T-helper 2 cell treated with Interferon-gamma antibody and Interleukin-4, amounts not matched to agents 5 μg/mL and 100 μg/mL, for 36 hours (primary cell): ENCODE measurements around the gene ZBTB7C.

Source experiments
- DNase-seq: peaks from one replicate; pipeline ENCODE4 v3.0.0; 2021; ENCODE audit warnings: low spot score
- H3K27ac Mint-ChIP-seq: one replicate; pipeline ENCODE4 v1.8.0; 2021; ENCODE audit warnings: mild to moderate bottlenecking, mixed read lengths
- H3K27me3 Mint-ChIP-seq: one replicate; pipeline ENCODE4 v1.8.0; 2021; ENCODE audit warnings: low read depth, mixed read lengths
- H3K36me3 Mint-ChIP-seq: one replicate; pipeline ENCODE4 v1.8.0; 2021; ENCODE audit warnings: low read depth, mixed read lengths
- H3K4me1 Mint-ChIP-seq: one replicate; pipeline ENCODE4 v1.8.0; 2021; ENCODE audit warnings: low read depth, mixed read lengths
- H3K4me3 Mint-ChIP-seq: one replicate; pipeline ENCODE4 v1.8.0; 2022; ENCODE audit warnings: mild to moderate bottlenecking, moderate library complexity, mixed read lengths
- H3K9me3 Mint-ChIP-seq: one replicate; pipeline ENCODE4 v1.8.0; 2021; ENCODE audit warnings: mixed read lengths

ZBTB7C gene

GRCh38 chr18:48325115-48325665, 84.0 kb downstream of the ZBTB7C start:
- Mint-ChIP-seq H3K27ac (no peak overlapping the region), H3K4me1 (no peaks in the 10 kb centered on the region), H3K4me3 (no peak overlapping the region), H3K27me3 (peaks cover 5% of the 10 kb centered on the region), H3K36me3 (no peaks in the 10 kb centered on the region), H3K9me3 (no peaks in the 10 kb centered on the region)
- DNase-seq = no peak

DNA sequence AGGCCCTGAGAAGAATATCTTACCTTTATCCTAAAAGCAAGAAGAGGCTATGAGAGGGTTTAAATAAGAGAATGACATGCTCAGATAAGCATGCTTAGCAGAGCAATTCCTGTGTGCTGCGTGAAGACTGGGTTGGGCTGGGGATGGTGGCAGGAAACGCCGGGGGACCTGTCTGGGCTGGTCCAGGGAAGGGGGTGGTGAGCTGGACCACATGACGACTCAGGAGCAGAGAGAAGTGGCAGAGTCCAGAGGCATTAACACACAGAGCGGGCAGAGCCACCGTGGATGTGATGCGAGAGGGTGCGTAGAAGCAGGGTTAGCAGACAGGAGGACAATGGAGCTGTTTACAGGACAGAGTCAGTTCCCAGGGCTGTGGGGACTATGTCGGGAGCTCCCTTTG, 84.5 kb downstream of the ZBTB7C start:
- peaks cover 5% of the 10 kb centered on the region for H3K27me3 Mint-ChIP-seq
- DNase-seq = no peak
- H3K9me3 Mint-ChIP-seq = no peaks in the 10 kb centered on the region
- no peaks in the 10 kb centered on the region for H3K36me3 Mint-ChIP-seq
- no peak overlapping the region for H3K27ac Mint-ChIP-seq
- H3K4me3 Mint-ChIP-seq = no peak overlapping the region
- H3K4me1 Mint-ChIP-seq = no peaks in the 10 kb centered on the region

- H3K9me3 Mint-ChIP-seq = no peaks in the 10 kb centered on the region
- no peak overlapping the region for H3K27ac Mint-ChIP-seq
- H3K4me3 Mint-ChIP-seq = no peak overlapping the region
- no peak for DNase-seq
- peaks cover 5% of the 10 kb centered on the region for H3K27me3 Mint-ChIP-seq
- H3K4me1 Mint-ChIP-seq = no peaks in the 10 kb centered on the region
- H3K36me3 Mint-ChIP-seq = no peaks in the 10 kb centered on the region
Measured at GRCh38 chr18:48323151-48323550, 86.0 kb downstream of the ZBTB7C start.

DNA sequence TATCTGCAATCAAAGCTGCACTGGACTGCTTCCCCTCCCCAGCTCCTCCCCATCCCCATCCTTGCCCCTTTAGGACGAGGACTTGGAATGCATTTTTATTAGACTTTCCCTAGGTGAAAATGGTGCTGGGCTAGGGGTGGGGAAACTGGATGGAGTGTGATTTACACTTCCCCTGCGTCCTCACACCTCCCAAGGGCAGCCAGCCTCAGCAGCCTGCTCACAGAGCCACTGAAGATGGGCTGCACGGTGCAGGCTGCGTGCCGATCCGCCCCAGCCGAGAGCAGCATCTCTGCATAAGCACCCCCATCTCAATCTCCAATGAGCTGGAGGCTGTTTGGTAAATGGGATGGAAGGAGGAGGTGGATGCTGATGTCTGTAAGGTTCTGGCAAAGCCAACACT, 87.6 kb downstream of the ZBTB7C start:
- Mint-ChIP-seq H3K4me3 (no peak overlapping the region), H3K36me3 (no peaks in the 10 kb centered on the region), H3K27ac (no peak overlapping the region), H3K9me3 (no peaks in the 10 kb centered on the region), H3K27me3 (peaks cover 5% of the 10 kb centered on the region), H3K4me1 (no peaks in the 10 kb centered on the region)
- no peak for DNase-seq

DNA sequence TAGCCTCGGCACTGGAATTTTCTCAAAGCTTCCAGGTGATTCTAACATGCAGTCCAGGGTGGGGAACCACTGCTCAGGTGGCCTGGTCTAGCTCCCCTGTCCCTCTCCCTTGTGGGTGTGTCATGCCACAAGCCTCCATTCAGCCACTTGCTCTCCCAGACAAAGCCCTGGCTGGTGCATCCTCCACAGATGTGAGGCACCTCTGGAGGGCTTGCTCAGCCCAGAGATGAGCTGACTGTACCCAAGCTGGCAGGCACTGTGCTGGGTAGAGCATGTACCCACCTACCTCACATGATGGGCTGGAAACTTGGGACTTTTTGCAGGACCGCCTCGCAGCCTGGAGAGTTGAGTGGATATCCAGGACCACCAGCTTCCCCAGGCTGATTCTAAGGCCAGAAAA, 88.1 kb downstream of the ZBTB7C start:
- H3K27me3 Mint-ChIP-seq = peaks cover 5% of the 10 kb centered on the region
- H3K4me1 Mint-ChIP-seq = no peaks in the 10 kb centered on the region
- DNase-seq = no peak
- H3K27ac Mint-ChIP-seq = no peak overlapping the region
- H3K4me3 Mint-ChIP-seq = no peak overlapping the region
- no peaks in the 10 kb centered on the region for H3K9me3 Mint-ChIP-seq
- no peaks in the 10 kb centered on the region for H3K36me3 Mint-ChIP-seq

- Mint-ChIP-seq H3K4me3 (no peak overlapping the region), H3K4me1 (no peaks in the 10 kb centered on the region), H3K9me3 (no peaks in the 10 kb centered on the region), H3K27ac (no peak overlapping the region), H3K36me3 (no peaks in the 10 kb centered on the region), H3K27me3 (peaks cover 5% of the 10 kb centered on the region)
- DNase-seq = no peak
Measured at GRCh38 chr18:48320639-48320945, 88.6 kb downstream of the ZBTB7C start.

DNA sequence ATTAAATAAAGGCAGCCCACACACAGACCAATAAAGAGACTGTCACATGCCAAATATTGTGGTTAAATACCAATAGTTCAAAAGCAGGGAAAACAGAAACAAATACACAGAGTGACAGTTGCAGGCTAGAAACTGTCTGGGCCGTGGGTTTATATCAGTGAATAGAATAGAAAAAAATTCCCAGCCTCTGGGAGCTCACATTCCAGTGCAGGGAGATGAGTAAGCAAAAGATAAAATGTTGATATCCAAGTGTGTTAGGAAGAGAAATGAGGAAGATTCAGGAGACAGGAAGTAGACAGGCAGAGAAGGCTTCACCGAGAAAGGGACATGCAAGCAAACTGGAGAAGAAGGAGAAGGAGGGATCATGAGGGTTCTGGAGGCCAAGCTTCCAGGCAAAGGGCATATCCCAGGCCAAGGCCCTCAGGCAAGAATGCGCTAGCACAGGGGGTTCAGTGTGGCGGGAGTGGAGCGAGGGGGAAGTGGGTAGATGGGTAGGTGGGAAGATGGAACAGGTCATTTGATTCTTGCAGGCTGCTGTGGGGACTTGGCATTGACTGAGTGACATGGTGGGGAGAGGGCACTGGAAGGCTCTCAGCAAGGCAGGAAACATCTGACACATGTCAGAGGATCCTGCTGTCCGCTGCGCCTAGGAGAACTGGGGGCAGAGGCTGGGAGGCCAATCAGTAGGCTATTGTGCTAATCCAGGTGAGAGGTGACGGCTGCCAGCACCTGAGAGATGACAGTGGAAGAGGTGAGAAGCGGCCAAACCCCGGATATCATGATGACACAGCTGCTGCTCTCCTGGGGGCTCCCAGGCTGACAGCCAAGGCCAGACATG, 89.2 kb downstream of the ZBTB7C start:
- Mint-ChIP-seq H3K4me1 (no peaks in the 10 kb centered on the region), H3K36me3 (no peaks in the 10 kb centered on the region), H3K9me3 (no peaks in the 10 kb centered on the region), H3K27me3 (peaks cover 5% of the 10 kb centered on the region), H3K4me3 (no peak overlapping the region), H3K27ac (no peak overlapping the region)
- no peak for DNase-seq

DNA sequence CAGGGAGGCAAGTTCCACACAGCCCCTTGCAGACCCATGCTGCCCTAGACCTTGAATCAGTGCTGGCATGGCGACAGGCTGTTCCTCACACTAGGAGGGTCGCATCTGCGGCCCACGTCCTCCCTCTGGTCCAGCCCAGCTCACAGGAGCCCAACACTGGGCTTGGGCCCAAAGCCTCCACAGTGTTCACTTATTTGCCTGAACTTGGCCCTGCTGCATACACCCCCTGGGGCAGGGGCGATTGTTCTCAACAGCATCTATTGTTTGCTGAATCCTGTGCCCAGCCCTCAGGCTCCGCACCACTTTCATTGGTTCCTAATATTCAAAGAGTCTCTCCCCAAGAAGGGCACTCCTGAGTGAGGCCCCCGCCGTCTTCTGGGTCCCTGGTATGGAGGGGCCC, 90.7 kb downstream of the ZBTB7C start:
- no peak for DNase-seq
- Mint-ChIP-seq H3K36me3 (no peaks in the 10 kb centered on the region), H3K9me3 (no peaks in the 10 kb centered on the region), H3K4me3 (no peak overlapping the region), H3K27ac (no peak overlapping the region), H3K27me3 (peaks cover 9% of the 10 kb centered on the region), H3K4me1 (no peaks in the 10 kb centered on the region)

GRCh38 chr18:48317781-48318381, 91.3 kb downstream of the ZBTB7C start:
- Mint-ChIP-seq H3K27me3 (peaks cover 9% of the 10 kb centered on the region), H3K36me3 (no peaks in the 10 kb centered on the region), H3K4me1 (no peaks in the 10 kb centered on the region), H3K27ac (no peak overlapping the region), H3K9me3 (no peaks in the 10 kb centered on the region), H3K4me3 (no peak overlapping the region)
- no peak for DNase-seq

DNA sequence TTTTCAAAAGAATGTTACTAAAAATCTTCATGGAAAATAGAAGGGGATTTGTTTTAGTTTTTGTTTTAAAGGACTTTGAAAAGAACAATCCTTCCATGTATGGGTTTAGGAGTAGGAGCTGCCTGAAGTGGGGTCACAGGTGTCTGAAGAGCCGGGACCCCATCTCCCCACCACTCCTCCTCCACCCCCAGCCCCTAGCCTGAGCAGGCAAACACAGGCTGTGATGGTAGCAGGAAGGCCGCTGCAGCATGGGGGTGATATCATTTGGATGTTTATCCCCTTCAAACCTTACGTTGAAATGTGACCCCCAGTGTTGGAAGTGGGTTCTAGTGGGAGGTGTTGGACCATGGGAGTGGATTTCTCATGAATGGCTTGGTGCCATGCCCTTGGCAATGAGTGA, 93.0 kb downstream of the ZBTB7C start:
- H3K36me3 Mint-ChIP-seq = no peaks in the 10 kb centered on the region
- no peak overlapping the region for H3K27ac Mint-ChIP-seq
- H3K4me3 Mint-ChIP-seq = no peak overlapping the region
- H3K4me1 Mint-ChIP-seq = no peaks in the 10 kb centered on the region
- DNase-seq = no peak
- H3K9me3 Mint-ChIP-seq = no peaks in the 10 kb centered on the region
- H3K27me3 Mint-ChIP-seq = peaks cover 3% of the 10 kb centered on the region

DNA sequence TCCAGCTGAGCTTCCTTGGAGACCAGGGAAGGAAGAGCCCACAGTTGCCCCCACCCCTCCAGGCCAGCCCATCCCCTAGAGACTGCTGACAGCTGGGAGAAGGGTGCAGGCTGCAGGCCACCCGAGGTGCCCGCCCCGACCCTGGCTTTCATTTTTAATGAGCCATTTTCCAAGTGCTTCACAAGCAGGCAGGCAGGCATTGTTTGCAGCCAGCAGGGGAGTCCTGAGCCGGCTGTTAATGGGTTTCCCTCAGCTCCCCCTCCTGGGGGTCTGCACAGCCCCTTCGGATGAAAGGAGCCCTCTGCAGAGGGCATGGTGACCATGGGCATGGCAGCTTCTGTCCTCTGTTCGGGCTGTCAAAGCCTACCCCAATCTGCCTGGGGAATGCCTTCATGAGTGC, 94.5 kb downstream of the ZBTB7C start:
- Mint-ChIP-seq H3K4me1 (no peaks in the 10 kb centered on the region), H3K9me3 (no peaks in the 10 kb centered on the region), H3K36me3 (no peaks in the 10 kb centered on the region), H3K27ac (no peak overlapping the region), H3K27me3 (peaks cover 3% of the 10 kb centered on the region), H3K4me3 (no peak overlapping the region)
- no peak for DNase-seq

GRCh38 chr18:48313792-48314191, 95.4 kb downstream of the ZBTB7C start:
- Mint-ChIP-seq H3K27me3 (peaks cover 3% of the 10 kb centered on the region), H3K4me3 (no peak overlapping the region), H3K9me3 (no peaks in the 10 kb centered on the region), H3K27ac (no peak overlapping the region), H3K36me3 (no peaks in the 10 kb centered on the region), H3K4me1 (no peaks in the 10 kb centered on the region)
- DNase-seq = no peak

GRCh38 chr18:48312066-48312465, 97.1 kb downstream of the ZBTB7C start:
- no peaks in the 10 kb centered on the region for H3K9me3 Mint-ChIP-seq
- peaks cover 3% of the 10 kb centered on the region for H3K27me3 Mint-ChIP-seq
- no peak for DNase-seq
- H3K36me3 Mint-ChIP-seq = no peaks in the 10 kb centered on the region
- no peaks in the 10 kb centered on the region for H3K4me1 Mint-ChIP-seq
- H3K4me3 Mint-ChIP-seq = no peak overlapping the region
- no peak overlapping the region for H3K27ac Mint-ChIP-seq

- Mint-ChIP-seq H3K27me3 (peaks cover 3% of the 10 kb centered on the region), H3K9me3 (no peaks in the 10 kb centered on the region), H3K4me3 (no peak overlapping the region), H3K36me3 (no peaks in the 10 kb centered on the region), H3K27ac (no peak overlapping the region), H3K4me1 (no peaks in the 10 kb centered on the region)
- DNase-seq = no peak
Measured at GRCh38 chr18:48310999-48311398, 98.2 kb downstream of the ZBTB7C start.
